Brain microvascular endothelial cell (primary cell): ENCODE data around the gene PARP16.
A peak's percentile ranks its signal among the peaks of the same experiment; 100 is the strongest.

Experiments used
- DNase-seq: peaks from one replicate; pipeline ENCODE4 v3.0.0-alpha.2; 2020
- H3K27ac ChIP-seq: fragments of 250-450 bp; sonication (Bioruptor Pico); 2 replicates; pipeline ENCODE4 v1.5.1; 2020; ENCODE audit warnings: mild to moderate bottlenecking, moderate library complexity
- H3K27me3 ChIP-seq: fragments of 250-450 bp; sonication (Bioruptor Pico); replicated peaks from 2 replicates; pipeline ENCODE4 v1.5.1; 2020; ENCODE audit warnings: mild to moderate bottlenecking
- H3K36me3 ChIP-seq: fragments of 250-450 bp; sonication (Bioruptor Pico); replicated peaks from 2 replicates; pipeline ENCODE4 v1.5.1; 2020; ENCODE audit warnings: mild to moderate bottlenecking
- H3K4me3 ChIP-seq: 2 replicates; pipeline ENCODE4 v1.5.1; 2011; ENCODE audit warnings: low read depth, mild to moderate bottlenecking, control low read depth, low read length, moderate library complexity
- in situ Hi-C: cut with HindIII; loops from 2 replicates; pipeline ENCODE4 v1.10.0; 2017; ENCODE audit warnings: low sequenced_read_pairs, low pct_ligation_motif_present
- TF ChIP-seq, protein P1 (sequence below): IDR thresholded peaks from 2 replicates; pipeline ENCODE4 v1.5.1; 2011; ENCODE audit warnings: low read depth, mild to moderate bottlenecking, moderate library complexity, low read length, control low read depth, inconsistent platforms; ENCODE audit errors: missing control alignments

PARP16 gene

DNA sequence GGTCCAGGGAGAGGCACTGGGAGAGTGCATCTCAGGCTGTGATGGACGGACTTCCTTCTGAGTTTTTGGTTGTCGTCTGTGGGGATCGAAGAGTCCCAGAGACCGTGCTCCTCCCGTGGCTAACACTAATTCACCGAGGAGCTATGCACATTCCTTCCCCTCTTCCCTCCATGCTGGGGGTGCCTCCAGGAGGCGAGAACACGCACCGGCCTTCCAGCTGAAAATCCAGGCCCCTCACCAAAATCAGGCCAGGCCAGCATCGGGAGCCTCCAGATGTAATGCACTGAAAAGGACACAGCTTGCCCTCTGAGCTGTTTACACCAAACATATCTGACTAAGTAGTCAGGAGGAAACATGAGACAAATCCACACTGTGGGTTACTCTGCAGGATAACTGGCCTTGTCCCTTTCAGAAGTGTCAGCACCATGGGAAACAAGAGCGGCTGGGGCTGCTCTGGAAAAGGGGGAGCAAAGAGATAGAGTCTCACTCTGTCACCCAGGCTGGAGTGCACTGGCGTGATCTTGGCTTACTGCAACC is 23.3 kb upstream of the PARP16 start:
- no peak for DNase-seq
- Histone ChIP-seq H3K27ac (no peak overlapping the region), H3K27me3 (no peaks in the 10 kb centered on the region), H3K36me3 (no peaks in the 10 kb centered on the region), H3K4me3 (no peak overlapping the region)
- TF ChIP-seq, protein P1, sequence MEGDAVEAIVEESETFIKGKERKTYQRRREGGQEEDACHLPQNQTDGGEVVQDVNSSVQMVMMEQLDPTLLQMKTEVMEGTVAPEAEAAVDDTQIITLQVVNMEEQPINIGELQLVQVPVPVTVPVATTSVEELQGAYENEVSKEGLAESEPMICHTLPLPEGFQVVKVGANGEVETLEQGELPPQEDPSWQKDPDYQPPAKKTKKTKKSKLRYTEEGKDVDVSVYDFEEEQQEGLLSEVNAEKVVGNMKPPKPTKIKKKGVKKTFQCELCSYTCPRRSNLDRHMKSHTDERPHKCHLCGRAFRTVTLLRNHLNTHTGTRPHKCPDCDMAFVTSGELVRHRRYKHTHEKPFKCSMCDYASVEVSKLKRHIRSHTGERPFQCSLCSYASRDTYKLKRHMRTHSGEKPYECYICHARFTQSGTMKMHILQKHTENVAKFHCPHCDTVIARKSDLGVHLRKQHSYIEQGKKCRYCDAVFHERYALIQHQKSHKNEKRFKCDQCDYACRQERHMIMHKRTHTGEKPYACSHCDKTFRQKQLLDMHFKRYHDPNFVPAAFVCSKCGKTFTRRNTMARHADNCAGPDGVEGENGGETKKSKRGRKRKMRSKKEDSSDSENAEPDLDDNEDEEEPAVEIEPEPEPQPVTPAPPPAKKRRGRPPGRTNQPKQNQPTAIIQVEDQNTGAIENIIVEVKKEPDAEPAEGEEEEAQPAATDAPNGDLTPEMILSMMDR, result no peak
- in situ Hi-C loops, result no loop called here

DNA sequence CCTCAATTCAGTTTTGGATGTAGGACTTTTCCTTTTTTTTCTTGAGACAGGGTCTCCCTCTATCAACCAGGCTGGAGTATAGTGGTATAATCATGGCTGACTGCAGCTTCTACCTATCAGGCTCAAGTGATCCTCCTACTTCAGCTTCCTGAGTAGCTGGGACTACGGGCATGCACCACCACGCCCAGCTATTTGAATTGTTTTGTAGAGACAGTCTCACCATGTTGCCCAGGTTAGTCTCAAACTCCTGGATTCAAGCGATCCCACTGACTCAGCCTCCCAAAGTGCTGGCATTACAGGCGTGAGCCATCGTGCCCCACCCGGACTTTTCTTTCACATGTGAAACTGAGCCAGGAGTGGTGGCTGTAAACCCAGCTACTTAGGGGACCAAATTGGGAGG is 21.3 kb upstream of the PARP16 start:
- no peak overlapping the region for H3K4me3 ChIP-seq
- no peak for DNase-seq
- no peaks in the 10 kb centered on the region for H3K27me3 ChIP-seq
- H3K36me3 ChIP-seq, result no peaks in the 10 kb centered on the region
- in situ Hi-C loops, result no loop called here
- H3K27ac ChIP-seq, result no peak overlapping the region
- TF ChIP-seq, protein P1, result no peak

DNA sequence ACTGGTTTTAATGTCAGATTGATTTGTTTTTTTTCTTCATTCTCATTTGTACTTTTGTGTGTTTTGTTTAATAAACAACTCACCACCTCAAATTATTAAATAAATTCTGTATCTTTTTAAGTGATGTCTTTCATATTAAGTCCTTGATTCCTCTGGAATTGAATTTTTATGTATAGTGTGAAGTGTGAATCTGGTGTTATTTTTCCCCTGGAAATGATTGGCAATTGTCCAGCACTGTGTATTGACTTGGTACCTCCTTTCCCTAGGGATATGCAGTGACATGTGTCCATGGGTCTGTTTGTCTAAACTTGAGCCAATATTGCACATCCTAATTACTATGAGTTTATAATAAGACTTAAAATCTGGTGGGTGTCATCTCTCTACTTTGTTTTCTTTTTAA is 19.9 kb upstream of the PARP16 start:
- TF ChIP-seq, protein P1, result no peak
- no peak for DNase-seq
- H3K27me3 ChIP-seq, result no peaks in the 10 kb centered on the region
- H3K4me3 ChIP-seq, result no peak overlapping the region
- no peaks in the 10 kb centered on the region for H3K36me3 ChIP-seq
- no peak overlapping the region for H3K27ac ChIP-seq
- in situ Hi-C loops, result no loop called here

DNA sequence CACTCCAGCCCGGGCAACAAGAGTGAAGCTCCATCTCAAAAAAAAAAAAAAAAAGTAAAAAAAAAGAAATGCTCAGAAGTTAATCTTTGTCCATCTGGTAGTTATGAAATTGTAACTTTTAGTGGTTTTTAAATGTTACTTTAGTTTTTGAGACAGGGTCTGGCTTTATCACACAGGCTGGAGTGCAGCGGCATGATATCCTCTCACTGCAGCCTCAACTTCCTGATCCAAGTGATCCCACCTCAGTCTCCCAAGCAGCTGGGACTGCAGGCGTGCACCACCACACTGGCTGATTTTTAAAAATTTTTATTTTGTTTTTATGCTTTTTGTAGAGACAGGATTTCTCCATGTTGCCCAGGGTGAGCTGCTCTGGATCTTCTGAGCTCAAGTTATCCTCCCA is 19.1 kb upstream of the PARP16 start:
- Histone ChIP-seq H3K36me3 (no peaks in the 10 kb centered on the region), H3K4me3 (no peak overlapping the region), H3K27ac (no peak overlapping the region), H3K27me3 (no peaks in the 10 kb centered on the region)
- TF ChIP-seq, protein P1, result no peak
- no peak for DNase-seq
- in situ Hi-C loops, result no loop called here

DNA sequence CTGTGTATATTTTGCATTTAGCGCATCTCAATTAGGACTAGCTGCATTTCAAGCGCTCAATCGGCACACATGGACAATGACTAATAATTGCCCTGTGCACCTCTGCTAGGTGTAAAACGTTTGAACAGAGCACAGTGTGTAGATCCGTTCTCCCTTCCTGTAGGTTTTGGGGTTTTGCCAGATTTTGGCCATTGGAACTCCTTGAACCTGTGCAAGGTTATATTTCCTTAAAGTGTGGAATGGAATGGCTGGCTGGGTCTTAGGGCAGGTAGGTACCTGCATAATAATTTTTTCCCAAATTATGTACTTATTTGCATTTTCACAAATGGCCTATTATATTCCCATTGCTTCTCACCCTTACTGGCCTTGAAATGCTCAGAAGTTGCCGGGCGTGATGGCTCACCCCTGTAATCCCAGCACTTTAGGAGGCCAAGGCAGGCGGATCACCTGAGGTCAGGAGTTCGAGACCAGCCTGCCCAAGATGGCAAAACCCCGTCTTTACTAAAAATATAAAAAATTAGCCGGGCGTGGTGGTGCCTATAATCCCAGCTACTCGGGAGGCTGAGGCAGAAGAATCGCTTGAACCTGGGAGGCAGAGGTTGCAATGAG is 18.6 kb upstream of the PARP16 start:
- DNase-seq, result no peak
- in situ Hi-C loops, result no loop called here
- Histone ChIP-seq H3K27ac (no peak overlapping the region), H3K4me3 (no peak overlapping the region), H3K36me3 (no peaks in the 10 kb centered on the region), H3K27me3 (no peaks in the 10 kb centered on the region)
- TF ChIP-seq, protein P1, result no peak

DNA sequence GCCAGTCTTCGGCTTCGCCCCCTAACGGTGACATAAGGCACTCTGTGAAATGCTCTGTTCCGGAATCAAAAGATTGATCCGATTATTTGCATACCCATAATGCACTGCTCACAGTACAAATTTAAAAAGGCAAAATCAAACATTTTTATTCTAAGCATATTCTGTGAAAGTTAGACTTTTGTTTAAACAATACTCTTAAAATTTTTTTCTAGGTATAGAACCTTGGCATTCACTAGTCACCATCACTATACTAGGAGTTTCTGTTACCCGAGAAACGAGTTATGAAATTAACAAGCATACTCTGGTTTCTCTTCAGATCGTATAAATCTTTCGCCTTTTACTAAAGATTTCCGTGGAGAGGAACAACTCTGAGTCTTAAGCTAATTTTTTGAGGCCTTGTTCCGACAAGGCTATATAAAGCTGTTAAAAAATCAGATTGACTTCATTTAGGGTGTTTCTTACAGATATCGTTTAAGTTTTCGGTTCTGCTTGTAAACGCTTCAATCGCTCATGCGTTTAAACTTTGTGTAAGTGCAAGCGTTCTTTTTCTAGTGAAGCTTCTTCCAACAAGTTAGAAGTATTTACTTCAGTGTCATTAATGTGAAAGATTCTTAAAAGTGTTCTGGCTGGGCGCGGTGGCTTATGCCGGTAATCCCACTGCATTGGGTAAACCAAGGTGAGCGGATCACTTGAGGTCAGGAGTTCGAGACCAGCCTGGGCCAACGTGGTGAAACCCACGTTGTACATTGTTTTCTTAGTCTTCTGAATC is 17.9 kb upstream of the PARP16 start, which contains the start of gene RNU5B-1:
Gene RNU5B-1 (plus strand): TSS at position 297 of the 769 bp plus-strand sequence.
- TF ChIP-seq, protein P1, result peak; percentile 92
- no peaks in the 10 kb centered on the region for H3K36me3 ChIP-seq
- H3K4me3 ChIP-seq, result peak within 1 kb of the TSS; percentile 53
- DNase-seq, result peak; percentile 87
- peak within 1 kb of the TSS; percentile 100 for H3K27ac ChIP-seq
- in situ Hi-C loops, result no loop called here
- H3K27me3 ChIP-seq, result no peaks in the 10 kb centered on the region
